ENCODE data around the gene SPRY4.

DNA sequence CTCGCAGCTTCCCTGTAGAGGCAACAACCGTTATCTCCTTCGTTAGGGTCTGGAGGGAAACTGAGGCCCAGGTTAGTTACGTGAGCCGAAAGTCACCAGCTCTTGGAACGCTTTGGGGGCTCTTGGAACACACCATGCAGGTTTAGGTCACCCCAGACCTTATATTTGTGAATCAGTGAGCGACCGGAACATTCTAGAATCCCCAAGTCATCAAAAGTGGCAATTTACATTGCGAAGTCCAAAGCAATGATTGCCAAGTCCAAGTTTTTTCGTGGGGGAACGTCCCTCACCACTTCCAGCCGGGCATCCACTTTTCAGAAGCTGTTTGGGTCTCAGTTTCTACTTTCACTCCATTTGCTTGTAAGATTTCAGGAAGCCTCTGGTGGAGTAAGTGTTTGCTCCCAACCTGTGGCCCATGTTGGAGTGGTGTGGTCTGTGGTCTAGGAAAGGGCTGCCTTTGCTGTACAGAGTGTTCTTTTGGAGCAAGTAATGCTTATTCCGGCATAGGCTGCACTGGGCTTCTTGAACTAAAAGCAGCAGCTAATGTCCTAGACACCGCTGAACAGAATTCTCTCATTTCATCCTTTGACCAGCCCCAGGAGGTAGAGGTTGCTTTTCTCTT lies 32.8 kb upstream of the SPRY4 start:
- TF ChIP-seq, protein P1, sequence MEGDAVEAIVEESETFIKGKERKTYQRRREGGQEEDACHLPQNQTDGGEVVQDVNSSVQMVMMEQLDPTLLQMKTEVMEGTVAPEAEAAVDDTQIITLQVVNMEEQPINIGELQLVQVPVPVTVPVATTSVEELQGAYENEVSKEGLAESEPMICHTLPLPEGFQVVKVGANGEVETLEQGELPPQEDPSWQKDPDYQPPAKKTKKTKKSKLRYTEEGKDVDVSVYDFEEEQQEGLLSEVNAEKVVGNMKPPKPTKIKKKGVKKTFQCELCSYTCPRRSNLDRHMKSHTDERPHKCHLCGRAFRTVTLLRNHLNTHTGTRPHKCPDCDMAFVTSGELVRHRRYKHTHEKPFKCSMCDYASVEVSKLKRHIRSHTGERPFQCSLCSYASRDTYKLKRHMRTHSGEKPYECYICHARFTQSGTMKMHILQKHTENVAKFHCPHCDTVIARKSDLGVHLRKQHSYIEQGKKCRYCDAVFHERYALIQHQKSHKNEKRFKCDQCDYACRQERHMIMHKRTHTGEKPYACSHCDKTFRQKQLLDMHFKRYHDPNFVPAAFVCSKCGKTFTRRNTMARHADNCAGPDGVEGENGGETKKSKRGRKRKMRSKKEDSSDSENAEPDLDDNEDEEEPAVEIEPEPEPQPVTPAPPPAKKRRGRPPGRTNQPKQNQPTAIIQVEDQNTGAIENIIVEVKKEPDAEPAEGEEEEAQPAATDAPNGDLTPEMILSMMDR (IDR thresholded peaks at IDR 0.05 in 8 of 11, conservative IDR thresholded peaks at IDR 0.05 in 3 of 11) = no peak
- no peak for TF ChIP-seq POLR2A (IDR thresholded peaks at IDR 0.05)
